ENCODE data around the gene GRAMD1A.
A peak's percentile ranks its signal among the peaks of the same experiment; 100 is the strongest.

The GRAMD1A gene

DNA sequence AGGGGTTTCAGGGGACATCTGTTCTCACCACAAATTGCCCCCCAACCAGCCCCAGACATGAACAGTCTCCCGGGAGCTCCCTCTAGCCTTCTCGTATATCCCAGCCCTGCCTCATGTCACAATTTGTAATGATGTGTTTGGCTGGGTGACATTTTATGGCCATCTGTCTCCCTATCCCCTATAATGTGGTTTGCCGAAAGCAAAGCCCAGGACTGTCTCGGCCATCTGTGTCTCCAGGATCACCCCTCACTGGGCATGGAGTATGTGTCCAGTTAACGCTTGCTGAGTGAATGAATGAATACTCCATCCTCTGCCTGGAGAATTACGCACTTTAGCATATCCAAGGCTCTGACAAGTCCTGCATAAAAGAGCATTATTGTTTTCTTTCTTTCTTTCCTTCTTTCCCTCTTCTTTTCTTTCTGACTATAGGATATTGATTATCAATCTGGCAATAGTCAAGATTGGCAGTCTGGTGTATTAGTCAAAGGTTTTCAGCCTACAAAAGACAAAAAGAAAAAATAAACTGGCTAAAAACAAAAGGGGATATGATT lies 56.5 kb downstream of the GRAMD1A start:
- no peak for DNase-seq

DNA sequence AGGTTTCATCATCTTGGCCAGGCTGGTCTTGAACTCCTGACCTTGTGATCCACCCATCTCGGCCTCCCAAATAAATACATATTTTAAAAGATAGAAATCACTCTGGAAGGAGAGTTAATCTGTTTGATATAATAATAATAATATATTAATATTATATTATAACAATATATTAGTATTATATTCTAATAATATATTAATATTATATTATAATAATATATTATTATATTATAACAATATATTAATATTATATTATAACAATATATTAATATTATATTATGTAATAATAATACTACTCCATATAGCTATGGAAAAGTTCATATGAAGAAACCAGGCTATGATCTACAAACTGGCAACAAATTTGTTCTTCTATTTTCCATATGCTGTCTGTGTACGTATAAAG lies 58.2 kb downstream of the GRAMD1A start:
- DNase-seq: no peak

DNA sequence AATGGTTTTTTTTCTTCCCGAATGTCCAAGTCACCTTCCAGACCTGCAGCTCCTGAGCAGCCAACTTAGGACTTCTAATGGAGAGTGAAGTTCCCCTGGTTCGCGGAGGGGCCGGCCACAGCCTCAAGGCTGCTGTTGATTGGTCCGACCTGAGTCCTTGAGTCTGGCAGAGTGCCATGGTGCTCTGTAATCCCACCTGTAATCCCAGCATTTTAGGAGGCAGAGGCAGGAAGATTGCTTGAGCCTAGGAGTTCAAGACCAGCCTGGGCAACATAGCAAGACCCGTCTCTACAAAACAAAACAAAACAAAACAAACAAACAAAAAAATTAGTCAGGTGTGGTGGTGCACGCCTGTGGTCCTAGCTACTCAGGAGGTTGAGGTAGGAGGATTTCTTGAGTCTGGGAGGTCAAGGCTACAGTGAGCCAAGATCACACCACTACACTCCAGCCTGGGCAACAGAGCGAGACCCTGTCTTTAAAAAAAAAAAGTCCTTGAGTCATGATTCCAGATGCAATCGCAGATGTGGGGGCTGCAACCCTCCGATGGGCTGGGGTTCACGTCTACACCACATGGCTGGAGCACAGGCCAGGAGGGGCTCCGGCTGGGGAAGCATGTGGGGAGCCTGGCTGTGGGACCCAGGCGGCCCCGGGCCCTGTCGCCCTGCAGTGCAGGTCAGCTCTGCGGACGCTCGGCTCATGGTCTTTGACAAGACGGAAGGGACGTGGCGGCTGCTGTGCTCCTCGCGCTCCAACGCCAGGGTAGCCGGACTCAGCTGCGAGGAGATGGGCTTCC lies 59.1 kb downstream of the GRAMD1A start:
- DNase-seq: no peak

DNA sequence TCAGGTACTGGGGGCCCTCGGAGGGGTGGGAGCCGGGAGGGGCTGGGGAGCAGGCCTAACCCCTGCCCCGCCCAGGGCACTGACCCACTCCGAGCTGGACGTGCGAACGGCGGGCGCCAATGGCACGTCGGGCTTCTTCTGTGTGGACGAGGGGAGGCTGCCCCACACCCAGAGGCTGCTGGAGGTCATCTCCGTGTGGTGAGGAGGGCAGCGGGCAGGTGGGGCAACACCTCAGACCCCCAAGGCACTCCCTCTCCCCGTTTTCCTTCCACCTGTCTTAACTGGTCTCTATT lies 59.6 kb downstream of the GRAMD1A start:
- no peak for DNase-seq

DNA sequence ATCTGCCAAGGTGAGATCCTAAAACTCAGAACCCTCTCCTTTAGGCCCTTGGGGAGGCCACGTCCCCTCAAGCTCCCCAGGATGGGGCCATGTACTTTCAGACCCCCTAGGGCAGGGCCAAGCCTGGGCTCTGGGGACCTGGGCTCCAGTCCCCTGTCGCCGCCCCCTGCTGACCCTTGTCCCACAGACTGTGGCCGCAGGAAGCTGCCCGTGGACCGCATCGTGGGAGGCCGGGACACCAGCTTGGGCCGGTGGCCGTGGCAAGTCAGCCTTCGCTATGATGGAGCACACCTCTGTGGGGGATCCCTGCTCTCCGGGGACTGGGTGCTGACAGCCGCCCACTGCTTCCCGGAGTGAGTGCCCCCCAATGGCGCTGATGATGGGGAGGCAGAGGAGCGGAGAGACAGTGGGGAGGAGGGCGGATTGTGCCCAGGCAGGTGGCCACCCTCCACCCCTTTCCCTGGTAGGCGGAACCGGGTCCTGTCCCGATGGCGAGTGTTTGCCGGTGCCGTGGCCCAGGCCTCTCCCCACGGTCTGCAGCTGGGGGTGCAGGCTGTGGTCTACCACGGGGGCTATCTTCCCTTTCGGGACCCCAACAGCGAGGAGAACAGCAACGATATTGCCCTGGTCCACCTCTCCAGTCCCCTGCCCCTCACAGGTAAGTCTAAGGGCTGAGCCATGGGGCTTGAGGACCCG lies 60.2 kb downstream of the GRAMD1A start:
- no peak for DNase-seq

DNA sequence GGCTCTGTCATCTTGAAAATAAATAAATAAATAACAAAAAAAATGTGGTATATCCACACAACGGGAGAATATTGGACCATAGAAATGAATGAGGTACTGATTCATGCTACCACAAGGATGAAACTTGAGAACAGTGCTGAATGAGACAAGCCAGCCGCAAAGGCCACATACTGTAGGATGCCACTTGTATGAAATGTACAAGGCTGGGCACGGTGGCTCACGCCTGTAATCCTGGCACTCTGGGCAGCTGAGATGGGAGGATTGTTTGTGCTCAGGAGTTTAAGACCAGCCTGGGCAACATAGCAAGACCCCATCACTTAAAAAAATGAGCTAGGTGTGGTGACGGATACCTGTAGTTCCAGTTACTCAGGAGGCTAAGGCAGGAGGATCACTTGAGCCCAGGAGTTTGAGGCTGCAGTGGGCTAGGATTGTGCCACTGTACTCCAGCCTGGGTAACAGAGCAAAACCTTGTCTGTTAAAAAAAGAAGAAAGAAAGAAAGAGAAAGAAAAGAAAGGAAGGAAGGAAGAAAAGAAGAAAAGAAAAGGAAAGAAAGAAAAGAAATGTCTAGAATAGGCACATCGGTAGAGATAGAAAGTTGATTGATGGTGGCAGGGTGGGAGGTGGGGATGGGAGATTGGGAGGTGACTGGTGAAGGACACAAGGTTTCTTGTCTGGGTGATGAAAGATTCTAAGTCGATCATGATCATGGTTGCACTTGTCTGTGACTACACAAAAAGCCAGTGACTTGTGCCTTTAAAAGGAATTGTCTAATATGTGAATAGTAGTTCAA lies 61.7 kb downstream of the GRAMD1A start:
- DNase-seq: no peak

DNA sequence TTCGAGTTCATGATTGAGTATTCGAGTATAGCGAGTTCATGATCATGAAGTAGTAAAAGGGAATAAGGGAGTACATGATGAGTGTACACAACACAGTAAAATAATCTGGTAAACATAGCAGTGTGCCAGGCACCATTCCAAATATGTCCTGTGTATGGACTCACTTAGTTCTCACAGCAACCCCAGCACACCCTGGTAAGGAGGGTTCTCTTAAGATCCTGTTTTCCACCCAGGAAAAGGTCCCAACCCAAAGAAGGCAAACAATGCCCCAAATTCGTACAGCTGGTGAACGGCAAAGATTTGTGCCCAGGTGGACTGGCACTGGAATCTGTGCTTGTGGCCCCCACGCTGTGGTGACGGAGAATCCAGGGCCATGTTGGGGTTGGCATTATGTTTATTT lies 62.8 kb downstream of the GRAMD1A start:
- no peak for DNase-seq

DNA sequence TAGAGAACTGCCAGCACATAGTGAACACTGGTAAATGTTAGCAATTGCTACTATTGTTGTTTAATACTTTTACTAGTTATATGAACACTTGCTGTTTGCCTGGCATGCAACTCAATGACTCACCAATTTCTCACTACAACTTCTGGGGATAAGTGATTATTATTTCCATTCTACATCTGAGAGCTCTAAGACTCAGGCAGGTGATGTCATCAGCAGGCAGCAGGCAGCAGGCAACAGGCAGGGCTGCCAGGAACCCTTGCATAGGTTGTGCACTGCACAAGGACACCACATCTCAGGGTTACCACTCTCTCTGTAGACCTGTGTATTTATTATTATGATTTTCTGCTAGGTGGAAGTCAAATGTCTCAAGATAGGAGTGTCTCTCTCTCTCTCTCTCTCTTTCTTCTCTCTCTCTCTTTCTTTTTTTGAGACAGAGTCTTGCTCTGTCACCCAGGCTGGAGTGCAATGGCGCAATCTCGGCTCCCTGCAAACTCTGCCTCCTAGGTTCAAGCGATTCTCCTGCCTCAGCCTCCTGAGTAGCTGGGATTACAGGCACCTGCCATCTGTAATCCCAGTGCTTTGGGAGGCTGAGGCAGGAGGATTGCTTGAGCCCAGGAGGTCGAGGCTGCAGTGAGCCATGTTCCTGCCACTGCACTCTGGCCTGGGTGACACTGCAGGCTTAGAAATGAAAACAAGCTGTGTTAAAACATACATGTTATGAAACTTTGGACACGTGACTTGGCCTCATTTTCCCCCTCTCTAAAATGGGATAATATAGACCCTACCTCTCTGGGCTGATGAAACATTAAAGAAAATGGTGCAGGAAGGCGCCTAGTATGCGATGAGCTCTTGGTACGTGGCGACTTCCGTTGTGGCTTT lies 64.1 kb downstream of the GRAMD1A start:
- no peak for DNase-seq

DNA sequence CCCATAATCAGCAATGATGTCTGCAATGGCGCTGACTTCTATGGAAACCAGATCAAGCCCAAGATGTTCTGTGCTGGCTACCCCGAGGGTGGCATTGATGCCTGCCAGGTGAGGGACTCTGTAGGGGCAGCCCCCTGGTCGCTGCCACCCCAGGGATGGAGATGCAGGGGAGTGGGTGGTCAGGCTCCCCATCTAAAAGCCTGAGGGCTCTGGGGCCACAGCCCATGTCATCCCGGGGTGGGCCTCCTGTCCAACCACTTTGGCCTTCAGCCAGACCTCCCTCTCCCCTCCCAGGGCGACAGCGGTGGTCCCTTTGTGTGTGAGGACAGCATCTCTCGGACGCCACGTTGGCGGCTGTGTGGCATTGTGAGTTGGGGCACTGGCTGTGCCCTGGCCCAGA lies 65.5 kb downstream of the GRAMD1A start:
- DNase-seq: no peak

DNA sequence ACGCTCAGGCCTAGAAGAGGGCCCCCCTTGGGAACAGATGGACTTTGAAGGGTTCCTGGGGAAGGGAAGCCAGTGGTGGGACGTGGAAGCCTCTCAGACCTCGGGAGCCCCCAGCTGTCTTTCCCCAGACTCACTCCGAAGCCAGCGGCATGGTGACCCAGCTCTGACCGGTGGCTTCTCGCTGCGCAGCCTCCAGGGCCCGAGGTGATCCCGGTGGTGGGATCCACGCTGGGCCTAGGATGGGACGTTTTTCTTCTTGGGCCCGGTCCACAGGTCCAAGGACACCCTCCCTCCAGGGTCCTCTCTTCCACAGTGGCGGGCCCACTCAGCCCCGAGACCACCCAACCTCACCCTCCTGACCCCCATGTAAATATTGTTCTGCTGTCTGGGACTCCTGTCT lies 66.0 kb downstream of the GRAMD1A start:
- no peak for DNase-seq

DNA sequence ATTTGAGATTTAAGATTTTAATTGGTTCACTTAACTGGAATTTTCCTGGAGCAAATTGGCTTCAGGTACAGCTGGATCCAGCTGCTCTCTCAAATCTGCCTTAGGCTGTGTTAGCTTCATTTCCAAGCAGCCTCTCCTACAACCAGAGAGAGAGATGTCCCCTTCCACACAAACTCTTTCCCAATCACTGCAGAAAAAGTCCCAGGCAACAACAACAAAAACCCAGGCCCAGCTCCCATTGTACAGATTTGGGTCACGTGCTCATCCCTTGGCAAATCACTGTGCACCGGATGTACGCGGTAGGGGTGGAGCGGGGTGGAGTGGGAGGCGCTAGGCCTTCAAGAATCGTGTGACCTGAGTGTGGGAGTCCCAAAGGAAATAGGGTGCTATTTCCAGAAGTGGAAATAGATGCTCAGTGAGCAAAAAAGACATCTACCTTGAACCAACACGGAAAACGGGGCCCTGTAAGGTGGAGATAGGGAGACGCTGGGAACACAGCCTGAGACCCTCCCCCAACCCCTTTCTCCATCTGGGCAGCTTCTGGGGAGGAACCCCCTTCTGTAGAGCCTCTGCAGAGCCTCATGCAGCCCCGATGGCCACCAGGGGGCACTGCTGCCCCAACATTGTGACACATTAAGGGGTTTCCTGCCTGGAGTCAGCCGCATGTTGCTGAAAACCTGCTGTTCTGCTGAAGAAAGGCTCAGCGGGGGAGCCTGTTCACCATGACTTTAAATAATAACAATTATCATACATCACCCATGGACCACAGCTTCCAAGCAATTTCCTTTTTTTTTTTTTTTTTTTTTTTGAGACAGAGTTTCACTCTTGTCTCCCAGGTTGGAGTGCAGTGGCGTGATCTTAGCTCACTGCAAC lies 66.8 kb downstream of the GRAMD1A start:
- DNase-seq: peak; percentile 56

DNA sequence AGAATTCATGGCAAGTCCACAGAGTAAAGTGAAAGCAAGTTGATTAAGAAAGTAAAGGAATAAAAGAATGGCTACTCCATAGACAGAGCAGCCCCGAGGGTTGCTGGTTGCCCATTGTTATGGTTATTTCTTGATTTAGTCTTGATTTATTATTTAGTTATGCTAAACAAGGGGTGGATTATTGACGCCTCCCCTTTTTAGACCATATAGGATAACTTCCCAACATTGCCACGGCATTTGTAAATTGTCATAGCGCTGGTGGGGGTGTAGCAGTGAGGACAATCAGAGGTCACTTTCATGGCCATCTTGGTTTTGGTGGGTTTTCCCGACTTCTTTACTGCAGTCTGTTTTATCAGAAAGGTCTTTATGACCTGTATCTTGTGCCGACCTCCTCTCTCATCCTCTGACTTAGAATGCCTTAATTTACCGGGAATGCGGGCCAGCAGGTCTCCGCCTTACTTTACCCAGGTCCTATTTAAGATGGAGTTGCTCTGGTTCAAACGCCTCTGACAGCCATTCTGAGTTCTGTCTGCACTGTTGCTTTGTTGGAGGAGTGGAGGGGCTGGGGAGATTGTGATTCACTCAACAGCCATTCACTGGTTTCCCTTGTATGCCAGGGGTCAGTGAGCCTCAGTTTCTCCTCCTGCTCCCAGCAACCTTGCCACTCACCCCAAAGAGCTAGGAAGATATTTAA lies 69.0 kb downstream of the GRAMD1A start:
- DNase-seq: no peak

DNA sequence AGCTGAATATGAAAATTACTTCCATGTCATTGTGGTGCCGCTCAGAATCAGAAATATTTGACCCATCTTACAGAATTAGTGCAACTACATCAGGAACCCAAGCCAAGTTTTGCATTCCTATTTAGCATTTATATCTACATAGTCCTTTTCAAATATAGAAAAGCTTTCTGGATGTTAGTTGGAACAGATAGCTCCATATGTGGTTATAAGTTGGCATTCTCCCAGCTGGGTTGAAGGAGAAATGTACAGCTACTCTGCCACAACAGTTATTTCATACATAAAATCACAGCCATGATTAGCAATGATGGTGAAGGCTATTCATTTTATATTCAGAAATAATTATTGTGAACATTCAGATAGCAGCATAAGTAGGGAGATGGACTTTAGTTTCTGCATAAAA lies 69.6 kb downstream of the GRAMD1A start:
- DNase-seq: no peak

DNA sequence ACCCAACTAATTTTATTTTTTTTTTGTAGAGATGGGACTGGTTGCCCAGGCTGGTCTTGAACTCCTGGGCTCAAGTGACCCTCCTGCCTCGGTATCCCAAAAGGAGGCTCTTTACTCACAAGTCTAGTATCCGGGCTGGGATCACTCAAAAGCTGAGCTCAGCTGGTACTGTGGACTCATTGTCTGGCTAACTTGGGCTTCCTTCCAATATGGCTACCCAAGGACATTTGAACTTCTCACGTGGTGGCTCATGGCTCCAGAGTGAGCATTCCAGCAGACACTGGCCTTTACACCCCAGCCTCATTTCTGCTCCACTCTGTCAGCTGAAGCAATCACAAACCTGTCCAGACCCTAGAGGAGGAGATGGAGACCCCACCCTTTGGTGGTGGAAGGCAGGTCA lies 70.3 kb downstream of the GRAMD1A start:
- no peak for DNase-seq

DNA sequence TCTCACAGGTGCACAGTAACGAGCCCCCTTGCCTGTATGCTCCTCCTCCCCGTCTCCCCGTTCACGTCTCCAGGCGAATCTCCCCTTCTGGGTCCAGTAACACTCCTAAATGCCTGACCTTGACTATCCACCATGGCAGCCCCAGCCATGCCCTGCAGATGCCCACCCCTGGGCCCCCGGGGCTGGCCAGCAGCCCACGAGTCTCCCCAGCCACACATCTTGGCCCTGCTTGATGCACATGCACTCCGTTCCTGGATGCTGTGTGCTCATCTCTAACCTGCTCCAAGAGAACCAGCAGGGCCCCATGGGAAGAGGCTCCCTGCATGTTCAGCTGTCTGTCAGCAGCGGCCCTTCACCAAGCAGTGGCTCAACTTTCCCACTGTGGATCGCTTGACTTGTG lies 73.4 kb downstream of the GRAMD1A start:
- DNase-seq: no peak

DNA sequence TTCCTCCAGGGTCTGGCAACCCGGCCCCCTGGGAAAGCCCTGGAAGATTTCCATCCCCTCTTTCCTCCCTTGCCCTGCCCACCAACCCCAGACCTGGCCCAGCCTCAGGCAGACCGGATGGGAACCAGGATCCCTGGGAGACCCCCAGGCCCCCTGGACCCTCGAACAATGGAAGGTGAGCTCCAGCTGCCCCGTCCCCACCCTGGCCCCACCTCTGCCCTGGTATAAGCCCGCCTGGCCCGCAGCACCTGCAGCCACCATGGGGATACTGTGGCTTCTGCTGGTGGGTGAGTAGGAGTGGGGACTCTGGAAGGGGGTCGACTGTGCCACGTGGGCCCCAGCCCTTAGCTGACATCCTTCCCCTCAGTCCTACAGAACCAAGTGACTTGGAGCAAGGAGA lies 73.8 kb downstream of the GRAMD1A start:
- no peak for DNase-seq

DNA sequence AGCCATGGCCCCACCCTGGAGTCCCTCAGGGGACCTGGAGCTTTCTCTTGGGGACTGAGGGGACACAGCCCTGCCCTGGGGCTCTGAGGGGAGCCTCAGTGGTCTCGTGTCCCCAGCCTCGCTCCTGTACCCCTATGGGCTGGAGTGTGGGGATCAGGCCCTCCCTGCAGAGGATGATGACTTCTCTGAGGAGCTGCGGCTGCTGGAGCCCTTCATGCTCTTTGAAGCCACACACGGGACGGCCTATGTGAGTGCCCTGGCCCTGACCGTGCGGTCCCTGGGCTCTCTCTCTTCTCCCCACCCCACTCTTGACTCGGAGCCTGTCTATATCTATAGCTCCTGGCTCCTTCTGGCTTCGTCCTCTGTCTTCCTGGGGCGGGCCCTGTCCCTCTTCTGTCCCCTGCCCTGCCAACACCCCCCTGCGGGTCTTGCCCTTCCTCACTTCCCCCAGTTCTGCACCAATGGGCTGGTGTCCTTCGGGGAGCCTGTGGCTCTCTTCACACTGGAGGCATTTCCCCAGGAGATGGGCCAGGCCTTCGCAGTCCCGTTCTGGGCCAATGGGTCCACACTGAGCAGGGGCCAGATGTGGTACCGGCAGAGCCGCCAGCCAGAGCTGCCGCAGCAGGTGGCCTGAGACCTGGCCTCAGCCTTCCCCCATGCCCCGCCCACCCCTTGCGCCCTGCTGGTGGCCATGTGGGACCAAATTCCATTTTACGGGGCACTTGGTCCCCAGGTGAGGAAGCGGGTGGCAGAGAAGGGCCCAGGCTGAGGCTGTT lies 74.5 kb downstream of the GRAMD1A start:
- DNase-seq: no peak

DNA sequence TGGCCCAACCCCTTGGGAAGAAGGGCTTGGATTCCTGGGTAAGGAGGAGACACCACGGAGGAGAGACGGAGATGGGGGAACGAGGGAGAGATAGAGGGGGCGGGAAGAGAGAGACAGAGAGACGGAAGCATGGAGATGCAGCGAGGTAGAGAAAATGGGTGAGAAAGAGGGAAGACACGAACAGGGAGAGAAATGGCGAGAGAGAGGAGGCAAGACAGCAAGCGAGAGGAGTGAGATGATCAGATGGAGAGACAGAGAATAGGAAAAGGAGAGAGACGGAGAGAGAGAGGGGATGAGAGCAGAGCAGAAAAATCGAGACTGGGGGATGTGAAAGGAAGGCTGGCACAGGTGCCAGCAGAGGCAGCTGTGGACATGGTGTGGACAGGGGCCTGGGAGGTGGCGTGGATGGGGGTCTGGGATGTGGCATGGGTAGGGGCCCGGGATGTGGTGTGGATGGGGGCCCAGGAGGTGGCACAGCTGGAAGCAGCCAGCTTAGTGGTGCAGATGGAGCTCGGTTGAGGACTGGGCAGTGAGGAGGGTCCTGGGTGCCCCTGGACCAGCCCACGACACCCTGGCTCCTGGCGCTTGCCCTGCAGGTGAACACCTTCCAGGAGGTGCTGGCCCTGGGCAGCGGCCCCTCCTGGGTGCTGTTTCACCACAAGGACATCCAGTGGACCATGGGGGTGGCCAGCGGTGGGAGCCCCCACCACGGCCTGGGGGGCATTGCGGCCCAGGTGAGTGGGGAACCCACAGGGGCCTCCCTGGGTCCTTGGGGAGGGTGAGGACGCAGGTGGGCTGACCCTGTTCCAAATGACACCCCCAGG lies 75.3 kb downstream of the GRAMD1A start:
- DNase-seq: no peak

DNA sequence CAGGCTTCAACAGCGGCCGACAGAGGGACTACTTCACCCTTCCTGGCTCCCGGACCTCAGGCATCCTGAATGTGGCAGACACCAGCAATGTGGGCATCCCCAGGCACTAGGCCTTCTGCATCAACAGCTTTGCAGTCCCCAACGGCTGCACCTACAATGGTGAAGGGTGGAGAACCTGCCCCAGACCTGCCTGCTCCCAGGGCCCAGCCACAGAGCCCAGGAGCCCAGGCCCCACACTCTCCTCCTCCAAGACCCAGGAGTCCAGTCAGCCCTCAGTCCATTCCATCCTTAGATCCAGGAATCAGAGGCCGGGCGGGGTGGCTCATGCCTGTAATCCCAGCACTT lies 75.9 kb downstream of the GRAMD1A start:
- DNase-seq: no peak
